ENCODE data around the gene TMOD1.
"Not testable (repeated sequence)": the region's sequence is repeated elsewhere in the genome, so short reads cannot be mapped to it uniquely, and the experiment has no call there.

TMOD1 gene

GRCh38 chr9:97601228-97601898 is 99.9 kb downstream of the TMOD1 start:
- DNase-seq: no peak

- no peak for DNase-seq
Measured at GRCh38 chr9:97602430-97602829, 101.0 kb downstream of the TMOD1 start.

- no peak for DNase-seq
Measured at GRCh38 chr9:97604901-97605645, 103.6 kb downstream of the TMOD1 start.

GRCh38 chr9:97615439-97616072 is 114.1 kb downstream of the TMOD1 start:
- peak; percentile 52 for DNase-seq

GRCh38 chr9:97617939-97618416 is 116.5 kb downstream of the TMOD1 start:
- DNase-seq: no peak

GRCh38 chr9:97620063-97620462 is 118.6 kb downstream of the TMOD1 start:
- DNase-seq: not testable (repeated sequence)

GRCh38 chr9:97622483-97622882 is 121.0 kb downstream of the TMOD1 start:
- not testable (repeated sequence) for DNase-seq

GRCh38 chr9:97623946-97624345 is 122.5 kb downstream of the TMOD1 start:
- DNase-seq: no peak

GRCh38 chr9:97625620-97626019 is 124.2 kb downstream of the TMOD1 start:
- DNase-seq: no peak

- no peak for DNase-seq
Measured at GRCh38 chr9:97627624-97628023, 126.2 kb downstream of the TMOD1 start.

- DNase-seq: no peak
Measured at GRCh38 chr9:97628668-97629067, 127.2 kb downstream of the TMOD1 start.

GRCh38 chr9:97629156-97629555 is 127.7 kb downstream of the TMOD1 start:
- DNase-seq: no peak

- DNase-seq: no peak
Measured at GRCh38 chr9:97630591-97630990, 129.1 kb downstream of the TMOD1 start.

GRCh38 chr9:97632248-97632984 is 130.9 kb downstream of the TMOD1 start:
- peak; percentile 27 for DNase-seq

- peak; percentile 94 for DNase-seq
Measured at GRCh38 chr9:97632985-97633858, 131.8 kb downstream of the TMOD1 start, which contains the start of the genes NCBP1 and TSTD2. TSS of gene NCBP1 (plus strand) at chr9:97633821. CDS start at chr9:97633882, 61 bp downstream. TSS of gene TSTD2 (minus strand) at chr9:97633368. CDS start at chr9:97627562, 5,806 bp downstream.

- DNase-seq: no peak
Measured at GRCh38 chr9:97633859-97634490, 132.5 kb downstream of the TMOD1 start.

- DNase-seq: no peak
Measured at GRCh38 chr9:97635026-97635425, 133.6 kb downstream of the TMOD1 start.

- DNase-seq: no peak
Measured at GRCh38 chr9:97636903-97637302, 135.4 kb downstream of the TMOD1 start.

- no peak for DNase-seq
Measured at GRCh38 chr9:97638666-97639065, 137.2 kb downstream of the TMOD1 start.

GRCh38 chr9:97640325-97640724 is 138.9 kb downstream of the TMOD1 start:
- no peak for DNase-seq

- no peak for DNase-seq
Measured at GRCh38 chr9:97645720-97646119, 144.3 kb downstream of the TMOD1 start.

All from activated CD8-positive, alpha-beta memory T cell treated with anti-CD3 and anti-CD28 coated beads, Interleukin-2, amount 50 U/mL, for 4 hours (primary cell).